ENCODE data around the gene CLDN19.

The CLDN19 gene, protein sequence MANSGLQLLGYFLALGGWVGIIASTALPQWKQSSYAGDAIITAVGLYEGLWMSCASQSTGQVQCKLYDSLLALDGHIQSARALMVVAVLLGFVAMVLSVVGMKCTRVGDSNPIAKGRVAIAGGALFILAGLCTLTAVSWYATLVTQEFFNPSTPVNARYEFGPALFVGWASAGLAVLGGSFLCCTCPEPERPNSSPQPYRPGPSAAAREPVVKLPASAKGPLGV

DNA sequence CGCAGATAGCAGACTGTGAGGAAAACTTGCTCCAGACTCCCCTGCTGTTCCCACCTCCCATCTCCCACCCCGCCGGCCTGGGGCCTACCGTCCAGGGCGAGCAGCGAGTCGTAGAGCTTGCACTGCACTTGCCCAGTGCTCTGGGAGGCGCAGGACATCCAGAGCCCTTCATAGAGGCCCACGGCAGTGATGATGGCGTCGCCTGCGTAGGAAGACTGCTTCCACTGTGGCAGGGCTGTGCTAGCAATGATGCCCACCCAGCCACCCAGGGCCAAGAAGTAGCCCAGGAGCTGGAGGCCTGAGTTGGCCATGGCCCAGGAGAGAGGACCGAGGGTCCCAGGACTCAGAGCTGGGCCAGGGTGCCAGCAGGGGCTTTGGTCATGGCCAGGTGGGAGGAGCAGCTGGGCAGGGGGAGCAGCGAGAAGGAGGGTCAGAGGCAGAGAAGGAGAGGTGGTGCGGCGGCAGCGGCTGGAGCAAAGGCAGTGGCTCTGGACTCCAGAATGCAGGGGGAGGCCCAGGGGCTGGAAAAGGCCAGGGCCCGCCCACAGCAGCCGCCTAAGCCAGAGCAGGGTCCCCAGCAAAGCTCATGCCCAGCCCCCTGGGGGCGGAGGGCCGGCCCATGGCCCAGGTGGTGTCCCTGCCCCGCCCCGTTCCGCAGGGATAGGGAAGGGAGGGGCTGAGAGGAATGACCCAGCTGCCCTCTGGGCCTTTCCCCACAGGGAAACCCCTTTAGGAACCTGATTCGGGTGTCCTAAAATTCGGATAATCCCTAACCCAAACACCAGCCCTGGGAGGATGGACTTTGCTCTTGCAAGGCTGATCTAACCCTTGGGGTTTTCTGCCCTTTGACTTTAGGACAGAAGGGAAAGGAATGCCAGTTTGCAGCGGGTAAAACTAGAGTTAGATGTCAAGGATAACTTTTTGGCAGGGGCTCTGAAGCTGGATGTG, at the start of gene CLDN19:
TSS of gene CLDN19 (minus strand) at position 484 of the 948 bp plus-strand sequence. CDS start at position 311, 173 bp downstream.
- DNase-seq: no peak
- TF ChIP-seq GATA1 (IDR thresholded peaks at IDR 0.05; ENCODE audit: low read depth, low read length) (no peak), POLR2A (IDR thresholded peaks at IDR 0.05; ENCODE audit: low read length) (no peak)

DNA sequence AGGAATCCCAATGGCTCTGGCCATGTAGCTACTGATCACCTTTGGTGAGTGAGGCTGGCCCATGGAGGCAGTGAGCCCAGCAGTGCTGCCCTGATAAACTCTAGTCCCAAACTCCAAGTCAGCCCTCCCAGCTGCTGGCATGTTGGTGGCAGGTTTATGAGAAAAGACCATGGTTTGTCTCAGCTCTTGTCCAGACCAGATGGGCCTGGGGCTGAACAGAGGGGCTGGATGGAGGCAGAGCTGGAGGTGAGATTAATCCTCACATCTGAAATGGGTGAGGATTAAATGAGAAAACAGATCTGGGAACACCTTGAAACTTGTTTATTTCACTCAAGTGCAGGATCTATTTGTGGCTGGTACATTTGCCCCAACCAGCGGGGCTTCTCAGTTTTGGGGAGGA, 48.0 kb upstream of the CLDN19 start:
- no peak for TF ChIP-seq POLR2A (IDR thresholded peaks at IDR 0.05; ENCODE audit: low read length)
- TF ChIP-seq GATA1 (IDR thresholded peaks at IDR 0.05; ENCODE audit: low read depth, low read length): no peak
- DNase-seq: no peak

GRCh38 chr1:42786097-42786496, 46.1 kb upstream of the CLDN19 start:
- no peak for TF ChIP-seq POLR2A (IDR thresholded peaks at IDR 0.05; ENCODE audit: low read length)
- TF ChIP-seq GATA1 (IDR thresholded peaks at IDR 0.05; ENCODE audit: low read depth, low read length): no peak
- DNase-seq: no peak

DNA sequence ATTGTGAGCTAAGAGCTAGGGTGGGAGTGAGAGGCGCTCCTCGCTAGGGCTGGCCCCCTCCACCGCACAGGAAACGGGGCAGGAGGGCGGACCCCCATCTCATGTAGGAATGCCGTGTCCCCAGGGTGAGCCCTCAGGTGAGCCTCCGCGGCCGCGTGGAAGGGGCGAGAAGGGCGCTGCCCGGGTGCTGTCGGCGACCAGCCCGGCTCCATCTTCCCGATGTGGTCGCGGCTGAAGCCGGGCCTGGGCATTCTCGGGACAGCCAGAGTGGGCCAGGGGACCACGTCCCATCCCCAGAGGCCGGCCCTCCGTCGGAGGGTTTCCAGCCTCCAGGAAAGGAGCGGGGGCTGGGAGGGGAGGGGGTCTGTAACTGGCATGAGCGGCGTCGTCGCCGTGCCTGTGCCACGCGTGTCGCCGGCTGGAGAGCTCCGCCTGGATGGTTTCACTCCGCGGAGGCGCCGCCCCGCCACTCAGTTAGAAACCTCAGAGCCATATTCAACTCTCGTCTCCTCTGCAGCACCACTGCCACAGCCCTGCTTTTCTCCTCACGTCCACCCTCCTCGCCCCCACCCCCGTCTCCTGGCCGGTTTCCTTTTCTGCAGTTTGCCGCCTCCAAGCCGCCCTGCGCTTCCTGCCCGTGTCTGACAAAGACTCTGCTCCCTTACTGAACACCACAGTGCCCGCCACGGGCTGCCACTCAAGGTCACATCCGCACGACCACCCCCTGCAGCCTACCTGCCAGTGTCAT, 45.1 kb upstream of the CLDN19 start, which contains the start of gene TMEM269:
TSS of gene TMEM269 (plus strand) at position 46 of the 748 bp plus-strand sequence. CDS start 4,903 bp downstream, outside the sequence.
- TF ChIP-seq GATA1 (IDR thresholded peaks at IDR 0.05; ENCODE audit: low read depth, low read length): no peak
- TF ChIP-seq POLR2A (IDR thresholded peaks at IDR 0.05; ENCODE audit: low read length): no peak
- DNase-seq: peak in 1 of 2 experiments; percentile 20

- no peak for TF ChIP-seq POLR2A (IDR thresholded peaks at IDR 0.05; ENCODE audit: low read length)
- TF ChIP-seq GATA1 (IDR thresholded peaks at IDR 0.05; ENCODE audit: low read depth, low read length): no peak
- no peak for DNase-seq
These were observed 44.5 kb upstream of the CLDN19 start for GRCh38 chr1:42784547-42784945.

GRCh38 chr1:42783092-42783491, 43.1 kb upstream of the CLDN19 start:
- no peak for TF ChIP-seq POLR2A (IDR thresholded peaks at IDR 0.05; ENCODE audit: low read length)
- TF ChIP-seq GATA1 (IDR thresholded peaks at IDR 0.05; ENCODE audit: low read depth, low read length): no peak
- no peak for DNase-seq

DNA sequence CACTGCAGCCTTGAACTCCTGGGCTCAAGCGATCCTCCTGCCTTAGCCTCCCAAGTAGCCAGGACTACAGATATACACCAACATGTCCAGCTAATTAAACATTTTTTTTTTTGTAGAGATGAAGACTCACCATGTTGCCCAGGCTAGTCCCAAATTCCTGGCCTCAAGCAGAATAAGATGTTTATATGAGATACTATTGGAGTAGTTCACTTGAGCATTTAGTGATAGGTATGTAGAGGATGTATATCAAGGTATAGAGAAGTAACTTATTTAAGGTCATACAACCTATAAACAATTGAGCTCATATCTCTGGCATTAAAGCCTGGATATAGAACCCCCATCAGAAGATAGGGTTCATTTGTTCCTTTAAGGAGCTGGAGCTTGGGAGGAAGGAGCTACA, 40.1 kb upstream of the CLDN19 start:
- no peak for DNase-seq
- TF ChIP-seq GATA1 (IDR thresholded peaks at IDR 0.05; ENCODE audit: low read depth, low read length) (no peak), POLR2A (IDR thresholded peaks at IDR 0.05; ENCODE audit: low read length) (no peak)

DNA sequence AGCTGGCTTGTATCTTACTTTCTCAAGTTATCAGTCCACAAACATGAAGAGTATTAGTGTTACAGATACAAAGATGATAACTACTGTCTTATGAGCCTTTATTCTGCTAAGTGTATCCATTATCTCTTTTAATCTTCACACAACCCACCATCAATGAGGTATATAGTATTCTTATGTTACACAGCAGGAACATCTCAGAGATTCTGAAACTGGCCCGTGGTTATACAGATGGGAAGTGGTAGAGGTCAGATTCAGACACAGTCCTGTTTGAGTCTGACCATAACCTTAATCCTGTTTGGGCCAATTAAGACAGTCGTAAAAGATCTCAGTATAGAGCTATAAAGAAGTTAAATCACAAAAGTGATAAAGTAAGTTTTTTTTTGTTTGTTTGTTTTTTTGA, 39.7 kb upstream of the CLDN19 start:
- TF ChIP-seq GATA1 (IDR thresholded peaks at IDR 0.05; ENCODE audit: low read depth, low read length) (no peak), POLR2A (IDR thresholded peaks at IDR 0.05; ENCODE audit: low read length) (no peak)
- DNase-seq: no peak

- TF ChIP-seq POLR2A (IDR thresholded peaks at IDR 0.05; ENCODE audit: low read length): no peak
- no peak for TF ChIP-seq GATA1 (IDR thresholded peaks at IDR 0.05; ENCODE audit: low read depth, low read length)
- DNase-seq: peak; percentile 68 to 84
These were observed 37.8 kb upstream of the CLDN19 start for GRCh38 chr1:42777852-42778251.

DNA sequence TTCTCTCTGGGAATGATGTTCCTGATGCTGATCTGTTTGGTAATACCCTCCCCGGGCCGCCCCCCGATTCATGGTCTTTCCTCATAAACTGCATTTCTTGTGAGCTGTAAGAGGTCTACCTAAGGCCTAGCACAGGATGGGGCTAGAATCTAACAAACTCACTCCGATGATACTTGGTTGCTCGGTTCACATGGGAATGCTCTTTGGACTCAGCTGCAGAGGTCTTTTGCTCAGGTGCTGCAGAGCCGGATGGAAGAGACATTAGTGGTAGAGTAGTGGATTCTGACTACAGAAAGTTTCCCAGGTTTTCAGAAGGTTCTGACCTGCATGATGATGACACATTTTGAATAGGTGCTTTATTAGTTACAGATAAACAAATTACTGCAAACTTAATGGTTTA, 36.5 kb upstream of the CLDN19 start:
- DNase-seq: no peak
- no peak for TF ChIP-seq GATA1 (IDR thresholded peaks at IDR 0.05; ENCODE audit: low read depth, low read length)
- TF ChIP-seq POLR2A (IDR thresholded peaks at IDR 0.05; ENCODE audit: low read length): no peak

GRCh38 chr1:42774928-42775526, 35.0 kb upstream of the CLDN19 start:
- DNase-seq: no peak
- TF ChIP-seq POLR2A (IDR thresholded peaks at IDR 0.05; ENCODE audit: low read length) (no peak), GATA1 (IDR thresholded peaks at IDR 0.05; ENCODE audit: low read depth, low read length) (no peak)

DNA sequence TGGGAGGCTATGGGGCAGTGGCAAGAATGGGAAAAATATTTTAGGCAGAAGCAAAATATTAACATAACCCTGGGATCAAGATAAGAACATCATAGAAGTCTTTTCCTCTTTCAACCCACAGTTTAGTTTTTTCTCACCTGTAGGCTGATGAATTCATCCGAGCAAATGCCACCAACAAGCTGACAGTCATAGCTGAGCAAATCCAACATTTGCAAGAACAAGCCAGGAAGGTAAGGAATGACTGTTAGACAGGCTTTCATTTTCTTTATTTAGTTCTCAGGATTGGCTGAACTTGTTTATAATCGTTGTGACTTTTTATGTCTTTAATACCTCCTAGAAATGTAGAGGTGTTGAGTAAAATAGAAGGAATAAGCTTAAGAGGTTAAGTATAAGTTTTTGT, 33.4 kb upstream of the CLDN19 start:
- DNase-seq: no peak
- TF ChIP-seq GATA1 (IDR thresholded peaks at IDR 0.05; ENCODE audit: low read depth, low read length) (no peak), POLR2A (IDR thresholded peaks at IDR 0.05; ENCODE audit: low read length) (no peak)

DNA sequence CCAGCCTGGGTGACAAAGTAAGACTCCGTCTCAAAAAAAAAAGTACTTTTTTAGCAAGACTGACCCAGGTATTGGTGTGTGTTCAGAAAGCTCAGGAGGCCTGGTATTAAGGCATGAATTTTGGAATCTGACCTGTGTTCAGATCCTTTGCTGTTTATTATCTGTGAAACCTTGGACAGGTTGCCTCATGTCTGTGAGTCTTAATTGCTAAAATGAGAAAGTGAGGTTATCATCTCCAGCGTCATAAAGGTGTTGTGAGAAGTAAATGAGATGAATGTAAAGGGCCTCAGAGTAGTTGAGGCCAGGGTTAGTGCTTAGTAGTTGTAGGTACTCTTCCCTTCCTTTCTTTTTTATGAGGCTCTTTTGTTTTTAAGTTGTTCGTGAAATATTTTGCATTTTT, 29.8 kb upstream of the CLDN19 start:
- TF ChIP-seq POLR2A (IDR thresholded peaks at IDR 0.05; ENCODE audit: low read length) (no peak), GATA1 (IDR thresholded peaks at IDR 0.05; ENCODE audit: low read depth, low read length) (no peak)
- DNase-seq: no peak

Data from erythroblast (primary cell).